HG02588 (cell line): Measurements from ENCODE around the gene RYR2.
"Not testable (repeated sequence)": the region's sequence is repeated elsewhere in the genome, so short reads cannot be mapped to it uniquely, and the experiment has no call there.

Experiments used
- ATAC-seq: cut with Tn5 transposase; IDR thresholded peaks from one replicate; pipeline ENCODE4 v1.9.1; 2021; ENCODE audit warnings: mild to moderate bottlenecking, moderate library complexity; ENCODE audit not compliant: unreplicated experiment

RYR2 gene

DNA sequence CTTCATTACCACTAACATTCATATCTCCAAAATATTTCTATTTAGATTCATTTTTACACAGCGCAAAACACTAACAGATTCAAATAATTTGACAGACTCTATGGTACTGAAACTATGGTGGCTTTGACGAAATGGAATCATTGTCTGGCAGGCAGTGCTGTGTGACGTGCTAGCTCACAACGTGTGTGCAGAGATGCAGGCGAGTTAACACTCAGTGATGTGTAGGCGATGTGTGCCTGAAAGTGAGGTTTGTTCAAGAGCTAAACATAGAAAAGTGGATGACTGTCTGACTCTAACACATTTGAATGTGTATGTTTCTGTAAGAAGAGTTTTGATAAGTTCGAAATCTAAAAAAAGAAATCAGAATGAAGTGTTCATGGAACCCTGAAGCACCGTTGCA is 97.7 kb downstream of the RYR2 start:
- no peak for ATAC-seq

DNA sequence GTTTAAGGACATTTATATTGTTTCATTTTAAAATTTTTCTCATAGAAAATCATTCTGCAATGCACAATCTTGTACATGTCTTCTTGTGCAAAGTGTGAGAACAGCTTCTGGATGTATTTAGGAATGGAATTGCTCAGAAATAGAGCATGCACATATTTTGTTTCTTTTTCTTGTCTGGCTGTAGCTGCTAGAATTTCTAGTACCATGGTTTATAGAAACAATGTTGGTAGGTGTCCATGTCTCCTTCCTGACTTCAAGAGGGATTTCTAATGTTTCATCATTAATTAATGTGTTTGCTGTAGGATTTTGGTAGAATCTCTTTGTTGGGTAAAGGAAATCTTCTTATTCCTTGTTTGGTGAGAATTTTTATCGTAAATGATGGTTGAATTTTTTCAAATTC is 99.0 kb downstream of the RYR2 start:
- no peak for ATAC-seq

DNA sequence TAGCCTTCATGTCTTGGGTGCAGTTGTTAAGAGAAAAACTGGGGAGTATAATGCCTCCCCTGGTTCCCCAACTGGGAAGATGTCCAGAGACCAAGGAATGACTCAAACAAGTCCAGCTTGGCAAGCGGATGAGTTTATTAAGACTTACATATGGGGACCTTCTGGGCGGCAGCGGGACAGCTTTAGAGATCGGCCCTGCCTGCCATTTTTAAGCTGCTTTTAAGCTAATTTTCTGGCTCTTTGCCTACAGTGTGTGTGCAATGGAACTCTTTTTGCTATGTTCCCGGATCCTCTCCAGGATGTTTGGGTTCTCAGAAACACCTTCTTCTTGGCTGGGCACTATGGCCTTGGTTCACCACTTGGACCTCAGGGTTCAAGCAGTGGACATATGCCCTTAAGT is 99.5 kb downstream of the RYR2 start:
- ATAC-seq = no peak

DNA sequence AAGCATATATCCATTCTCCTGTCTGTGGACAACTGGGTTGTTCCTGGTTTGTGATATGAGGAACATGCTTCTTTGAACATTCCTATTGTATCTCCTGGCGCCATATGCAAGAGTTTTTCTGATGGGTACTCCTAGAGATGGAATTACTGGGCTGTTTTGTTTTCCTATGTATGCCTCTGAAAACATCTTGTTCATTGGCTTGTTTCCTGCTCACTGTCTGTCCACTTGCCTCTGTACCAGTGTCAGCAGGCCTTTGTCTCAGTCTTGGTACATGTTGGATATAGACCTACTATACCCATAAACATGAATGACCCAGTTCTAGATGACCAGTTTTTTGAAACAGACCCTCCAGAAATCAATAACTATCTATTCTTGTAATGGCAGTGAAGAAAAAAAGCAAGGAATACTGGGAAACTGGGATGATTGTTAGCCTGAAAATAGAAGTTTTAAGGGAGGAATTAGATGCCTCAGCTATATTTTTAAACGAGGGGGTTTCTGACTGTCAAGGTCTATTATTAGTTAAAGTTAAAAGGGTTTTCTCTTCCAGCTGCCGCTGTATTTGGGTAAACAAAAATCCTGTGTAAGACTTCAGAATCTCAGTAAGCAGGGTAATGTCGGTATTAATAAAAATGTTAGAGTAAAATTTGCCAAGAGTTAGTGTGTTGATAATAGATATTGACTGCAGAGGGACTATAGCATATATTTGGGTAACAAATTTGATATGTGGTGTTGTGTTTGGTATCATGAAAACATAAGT is 103.6 kb downstream of the RYR2 start:
- ATAC-seq = no peak

DNA sequence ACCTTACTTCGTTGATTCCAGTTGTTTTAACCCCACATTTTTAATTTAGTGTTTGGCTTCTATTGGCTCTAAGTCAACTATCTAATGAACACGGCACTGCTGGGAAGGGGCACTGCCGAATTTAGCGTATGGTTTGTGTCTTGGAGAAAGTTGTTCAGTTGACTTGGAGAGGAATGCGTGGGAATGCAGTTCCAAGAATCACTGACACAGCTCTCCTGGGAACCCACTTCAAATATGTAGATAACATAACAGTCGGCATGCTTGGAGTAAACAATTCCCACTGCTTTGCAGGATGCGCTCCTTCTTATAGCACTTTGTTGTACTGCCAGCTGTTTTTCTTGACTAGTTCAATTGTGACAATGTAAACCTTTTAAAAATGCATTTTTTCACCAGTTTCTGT is 104.3 kb downstream of the RYR2 start:
- no peak for ATAC-seq

DNA sequence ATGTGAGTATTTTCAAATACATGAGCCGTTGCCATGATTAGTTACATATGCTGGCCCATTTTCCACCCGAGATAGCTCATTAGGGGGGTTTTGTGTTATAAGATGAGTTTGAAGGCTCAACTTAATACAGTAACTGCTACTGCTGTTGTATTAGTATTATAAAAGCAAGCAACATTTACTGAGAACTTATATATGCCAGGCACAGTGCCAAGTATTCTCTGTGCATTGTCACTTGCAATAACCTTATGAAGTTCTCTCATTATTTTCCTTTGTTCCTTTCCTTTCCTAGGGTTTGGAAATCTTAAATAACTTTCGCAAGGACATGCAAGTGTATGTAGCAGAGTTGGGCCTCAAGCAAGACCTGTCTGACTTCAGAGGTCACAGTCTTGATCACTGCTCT is 107.9 kb downstream of the RYR2 start:
- no peak for ATAC-seq

DNA sequence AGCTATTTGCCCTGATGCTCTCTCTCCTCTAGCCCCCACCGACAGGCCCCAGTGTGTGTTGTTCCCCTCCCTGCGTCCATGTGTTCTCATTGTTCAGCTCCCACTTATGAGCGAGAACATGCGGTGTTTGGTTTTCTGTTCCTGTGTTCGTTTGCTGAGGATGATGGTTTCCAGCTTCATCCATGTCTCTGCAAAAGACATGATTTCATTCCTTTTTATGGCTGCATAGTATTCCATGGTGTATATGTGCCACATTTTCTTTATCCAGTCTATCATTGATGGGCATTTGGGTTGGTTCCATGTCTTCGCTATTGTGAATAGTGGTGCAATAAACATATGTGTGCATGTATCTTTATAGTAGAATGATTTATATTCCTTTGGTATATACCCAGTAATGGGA is 110.0 kb downstream of the RYR2 start:
- not testable (repeated sequence) for ATAC-seq

DNA sequence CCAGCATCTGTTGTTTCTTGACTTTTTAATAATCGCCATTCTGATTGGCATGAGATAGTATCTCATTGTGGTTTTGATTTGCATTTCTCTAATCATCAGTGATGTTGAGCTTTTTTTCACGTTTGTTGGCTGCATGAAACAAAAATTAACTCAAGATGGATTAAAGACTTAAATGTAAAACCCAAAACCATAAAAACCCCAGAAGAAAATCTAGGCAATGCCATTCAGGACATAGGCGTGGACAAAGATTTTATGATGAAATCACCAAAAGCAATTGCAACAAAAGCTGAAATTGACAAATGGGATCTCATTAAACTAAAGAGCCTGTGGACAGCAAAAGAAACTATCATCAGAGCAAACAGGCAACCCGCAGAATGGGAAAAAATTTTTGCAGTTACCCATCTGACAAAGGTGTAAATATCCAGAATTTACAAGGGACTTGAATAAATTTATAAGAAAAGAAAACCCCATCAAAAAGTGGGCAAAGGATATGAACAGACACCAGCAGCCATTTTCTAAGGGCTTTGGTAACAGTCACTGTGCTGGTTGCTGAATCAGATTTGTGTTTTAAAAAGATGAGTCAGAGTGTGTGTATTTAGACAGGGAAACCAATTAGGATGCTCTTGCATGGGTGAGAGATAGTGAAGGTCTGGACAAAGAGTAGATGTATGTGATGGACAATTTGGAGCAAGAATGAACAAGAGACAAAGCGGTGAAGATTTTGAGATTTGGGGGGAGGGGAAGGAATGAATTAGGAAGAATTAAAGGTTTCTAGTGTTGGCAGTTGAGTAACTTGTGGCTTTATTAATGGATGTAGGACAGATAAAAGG is 110.7 kb downstream of the RYR2 start:
- ATAC-seq = no peak

DNA sequence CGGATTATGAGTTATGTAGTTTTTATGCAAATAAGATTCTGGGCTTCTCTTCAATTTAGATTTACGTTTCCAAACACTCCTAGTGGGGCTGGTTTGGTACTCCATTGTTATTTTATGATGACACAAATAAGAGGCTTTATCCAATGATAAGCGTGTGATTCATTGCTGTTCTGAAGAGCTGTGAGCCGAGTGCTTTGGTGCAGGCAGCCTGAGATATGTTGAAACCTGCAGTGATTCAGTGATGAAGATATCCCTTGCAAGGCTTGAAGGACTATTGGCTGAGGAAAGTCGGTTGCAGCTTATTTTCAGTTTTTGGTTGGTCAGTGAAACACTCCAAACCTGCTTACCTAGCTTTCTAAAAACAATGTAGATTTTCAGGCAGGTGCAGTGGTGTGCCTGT is 112.2 kb downstream of the RYR2 start:
- ATAC-seq = no peak

DNA sequence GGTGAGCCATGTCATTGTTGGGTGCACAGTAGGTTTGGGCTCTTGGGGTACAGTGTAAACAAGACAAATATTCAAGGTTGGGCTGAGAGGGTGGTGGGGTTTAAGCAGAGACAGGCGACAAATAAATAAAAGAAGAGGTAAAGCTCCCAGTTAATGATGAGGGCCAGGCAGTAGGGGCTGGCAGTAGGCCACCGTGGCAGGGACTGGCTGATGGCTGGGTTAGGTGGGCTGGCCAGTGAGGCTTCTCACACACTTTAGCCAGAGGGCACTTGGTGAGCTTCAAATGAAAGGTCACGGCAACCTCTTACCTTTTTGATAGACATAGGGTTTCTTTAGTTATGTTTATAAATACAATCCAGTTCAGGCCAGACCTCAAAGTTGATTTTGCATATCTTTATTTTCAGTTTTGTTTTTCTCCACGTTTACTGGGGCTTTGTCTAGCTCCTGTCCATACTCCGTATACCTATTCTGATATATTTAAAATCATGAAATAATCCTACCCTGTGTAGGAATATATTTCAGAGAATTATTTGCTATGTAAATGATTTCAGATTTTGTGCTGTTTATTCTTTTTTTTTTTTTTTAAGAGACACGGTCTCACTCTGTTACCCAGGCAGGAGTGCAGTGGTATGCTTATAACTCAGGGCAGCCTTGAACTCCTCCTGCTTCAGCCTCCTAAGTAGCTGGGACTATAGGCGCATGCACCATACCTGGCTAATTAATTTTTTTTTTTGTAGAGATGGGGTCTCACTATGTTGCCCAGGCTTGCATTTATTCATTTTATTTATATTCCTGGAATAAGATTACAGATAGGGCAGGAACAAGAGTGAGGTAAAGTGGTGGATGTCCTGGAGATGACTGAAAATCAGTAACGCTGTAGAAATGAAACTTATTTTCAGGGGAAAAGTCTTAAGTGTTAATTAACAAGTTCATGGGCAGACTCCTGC is 122.7 kb downstream of the RYR2 start:
- ATAC-seq = no peak

DNA sequence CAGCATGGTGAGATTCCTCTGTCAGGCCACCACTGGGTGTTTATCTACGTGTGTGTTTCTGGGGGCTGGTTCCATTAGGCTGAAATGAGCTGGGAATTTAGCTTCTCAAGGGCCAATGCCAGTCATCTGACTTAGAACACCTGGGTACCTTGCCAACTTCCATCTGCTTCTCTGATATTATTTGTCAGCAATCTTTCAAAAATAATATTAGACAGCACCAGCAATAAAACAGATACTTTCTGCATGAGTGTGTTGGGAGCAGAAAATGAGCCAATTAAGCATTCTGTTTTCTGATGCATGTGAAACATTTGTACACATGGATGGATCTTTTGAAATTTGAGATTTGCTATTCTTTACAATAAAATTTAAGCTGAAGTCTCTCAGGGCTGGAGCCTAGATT is 124.1 kb downstream of the RYR2 start:
- ATAC-seq = no peak

DNA sequence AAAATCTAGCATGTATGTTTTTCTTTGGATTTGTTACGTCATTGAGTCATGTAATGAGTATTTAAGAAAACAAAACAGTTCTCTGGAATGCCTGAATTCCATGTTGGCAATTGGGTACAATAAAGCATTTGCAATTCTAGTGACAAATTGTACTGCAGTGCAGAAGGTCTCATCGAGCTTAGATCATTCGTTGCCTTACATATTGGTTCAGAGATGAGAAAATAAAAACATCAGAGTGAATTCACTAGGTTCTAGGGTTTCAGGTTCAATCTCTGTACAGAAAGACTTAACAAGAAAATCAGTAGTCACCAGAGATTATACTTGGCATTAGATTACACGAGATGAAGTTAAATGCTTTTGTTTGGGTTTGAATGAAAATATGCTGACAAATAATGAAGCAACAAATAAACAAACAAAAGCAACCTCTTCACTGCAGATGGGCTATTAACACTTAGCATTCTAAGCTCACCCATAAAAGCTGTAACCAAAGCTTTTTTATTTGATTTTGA is 124.7 kb downstream of the RYR2 start:
- ATAC-seq = no peak

DNA sequence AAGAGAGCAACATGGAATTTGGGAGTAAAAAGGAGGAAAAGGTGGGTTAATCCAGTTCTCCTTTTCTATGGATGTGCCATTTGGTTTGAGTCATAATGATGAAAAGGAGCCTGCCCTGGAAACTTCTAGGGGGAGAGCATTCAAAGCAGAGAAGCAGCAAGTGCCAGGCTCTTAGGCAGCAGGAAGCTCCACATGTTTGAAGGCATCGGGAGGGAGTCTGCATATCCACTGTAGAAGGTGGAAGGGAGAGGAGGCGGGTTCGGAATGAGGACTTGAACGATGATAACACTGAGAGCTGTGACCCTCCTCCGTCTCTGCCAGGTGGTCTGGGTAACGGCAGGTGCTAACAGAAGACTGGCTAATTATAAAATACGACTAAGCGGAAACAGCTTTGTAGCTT is 128.2 kb downstream of the RYR2 start:
- ATAC-seq = no peak

DNA sequence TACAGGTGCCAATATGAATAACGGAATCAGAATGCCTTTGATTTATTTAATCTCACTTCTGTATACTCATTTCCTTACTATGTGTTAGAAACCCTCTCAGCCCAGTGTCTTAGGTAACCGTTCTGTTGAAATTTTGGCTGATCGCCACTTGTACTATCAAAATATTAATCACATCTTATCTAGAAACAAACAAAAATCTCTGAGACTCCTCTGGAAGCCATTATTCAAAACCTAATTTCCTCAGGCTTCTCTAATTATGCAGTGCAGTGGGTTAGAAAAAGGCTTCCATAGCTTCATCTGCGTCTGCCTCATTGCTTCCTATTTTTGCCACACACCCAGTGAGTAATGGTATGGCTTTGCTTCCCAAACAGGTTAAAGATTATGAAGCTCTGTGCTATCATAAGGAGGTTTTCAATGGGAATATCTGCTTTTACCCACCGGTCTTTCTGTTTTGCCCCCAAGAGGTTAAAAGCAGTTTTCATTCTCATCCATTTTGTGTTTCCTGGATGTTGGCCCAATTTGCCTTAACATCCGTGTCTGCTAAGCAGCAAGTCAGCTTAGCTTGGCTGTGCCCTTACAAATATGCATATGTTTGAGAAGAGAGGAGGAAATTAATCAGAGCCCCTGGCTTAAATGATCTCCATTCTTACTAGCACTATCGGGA is 129.6 kb downstream of the RYR2 start:
- no peak for ATAC-seq

DNA sequence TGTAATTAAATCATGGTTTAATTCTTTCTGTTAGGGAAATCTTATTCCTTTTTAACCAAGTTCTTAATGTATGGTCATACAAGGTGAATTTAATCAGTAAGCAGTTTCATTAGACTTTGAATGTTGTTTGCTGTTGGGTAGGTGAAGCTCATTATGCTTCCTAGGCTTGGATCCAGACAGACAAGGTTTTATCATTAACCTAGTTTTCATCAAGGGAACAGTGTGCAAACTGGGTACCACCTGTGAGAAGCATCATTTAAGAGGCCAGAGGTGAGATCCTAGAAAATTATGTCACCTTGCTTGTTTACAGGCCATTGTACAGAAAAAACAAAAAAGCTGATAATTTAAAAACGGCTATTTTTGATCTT is 130.1 kb downstream of the RYR2 start:
- no peak for ATAC-seq

DNA sequence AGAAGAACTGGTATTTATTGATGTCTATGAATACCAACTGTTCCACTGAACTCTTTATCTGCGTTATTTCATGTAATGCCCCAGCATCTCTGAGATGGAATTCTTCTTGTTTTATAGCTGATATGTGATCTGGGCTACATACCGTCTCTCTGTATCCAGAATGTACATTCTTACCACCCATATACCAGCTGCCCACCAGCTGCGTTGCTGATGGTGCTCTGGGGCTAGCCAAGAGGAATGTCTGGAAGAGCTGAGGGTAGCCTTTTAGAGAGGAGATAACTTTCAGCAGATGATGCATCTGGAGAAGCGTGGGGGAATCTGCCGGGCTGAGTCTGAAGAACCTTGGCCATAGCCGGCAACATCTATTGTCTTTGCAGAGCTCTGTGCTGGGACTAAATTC is 137.5 kb downstream of the RYR2 start:
- ATAC-seq = no peak

DNA sequence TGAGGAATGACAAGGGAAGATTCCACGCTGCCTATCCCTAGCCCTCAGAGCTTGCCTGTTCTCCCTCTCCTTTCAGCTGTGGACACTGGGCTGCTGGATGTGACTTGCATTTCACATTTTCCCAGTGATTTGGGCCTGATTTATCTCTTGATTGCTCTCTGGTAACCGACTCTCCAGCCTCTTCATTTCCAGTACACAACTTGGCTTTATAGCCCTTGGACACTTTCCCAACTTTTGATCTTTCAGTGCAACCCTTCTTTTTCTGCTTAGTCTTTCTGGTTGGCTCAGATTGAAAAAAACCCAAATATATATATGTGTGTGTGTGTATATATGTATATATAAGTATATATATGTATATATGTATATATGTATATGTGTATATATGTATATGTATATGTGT is 138.3 kb downstream of the RYR2 start:
- no peak for ATAC-seq

DNA sequence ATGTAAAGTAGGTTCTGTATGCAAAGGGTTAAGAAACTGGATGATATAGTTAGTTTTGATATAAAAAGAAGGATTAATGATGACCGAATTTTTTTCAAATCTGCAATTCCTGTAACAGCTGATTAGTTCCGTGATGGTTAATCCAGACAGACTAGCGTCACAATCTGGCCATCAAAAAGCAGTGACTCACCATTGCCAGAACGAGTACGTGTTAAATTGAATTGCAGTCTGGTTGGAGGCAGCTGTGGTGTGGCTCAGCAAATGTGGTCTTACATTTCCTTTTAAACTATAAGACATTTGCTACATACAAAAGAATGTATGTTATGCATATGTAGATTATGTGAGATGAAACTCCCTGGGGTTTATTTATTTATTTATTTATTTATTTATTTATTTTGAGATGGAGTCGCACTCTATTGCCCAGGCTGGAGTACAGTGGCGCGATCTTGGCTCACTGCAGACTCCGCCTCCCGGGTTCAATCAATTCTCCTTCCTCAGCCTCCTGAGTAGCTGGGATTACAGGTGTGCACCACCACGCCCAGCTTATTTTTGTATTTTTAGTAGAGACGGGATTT is 139.8 kb downstream of the RYR2 start:
- no peak for ATAC-seq

DNA sequence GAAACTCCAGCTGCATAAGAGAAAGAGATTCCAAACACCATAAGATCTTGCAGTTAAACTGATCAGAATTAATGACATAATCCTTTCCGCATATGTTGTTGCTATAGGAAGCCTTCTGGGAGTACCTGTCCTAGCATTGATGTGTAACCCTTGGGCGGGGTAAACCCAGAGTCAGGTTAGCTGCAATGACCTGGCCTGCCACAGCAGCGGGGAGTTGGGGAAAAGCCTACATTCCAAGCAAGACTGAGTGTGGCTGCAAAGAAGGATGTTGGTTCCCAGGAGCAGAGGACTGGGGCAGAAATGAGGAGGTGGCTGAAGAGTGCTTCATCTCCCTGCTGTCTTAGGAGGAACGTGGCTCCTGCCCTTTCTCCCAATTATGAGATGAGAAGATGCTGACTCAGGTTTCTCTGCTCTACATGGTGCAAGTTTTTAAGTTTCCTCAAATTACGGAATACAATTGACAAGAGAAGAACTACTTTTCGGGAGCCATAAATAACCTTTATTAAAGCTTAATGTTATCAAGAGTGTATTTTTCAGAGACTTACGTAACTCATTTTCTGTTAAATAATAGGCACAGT is 142.1 kb downstream of the RYR2 start:
- no peak for ATAC-seq

DNA sequence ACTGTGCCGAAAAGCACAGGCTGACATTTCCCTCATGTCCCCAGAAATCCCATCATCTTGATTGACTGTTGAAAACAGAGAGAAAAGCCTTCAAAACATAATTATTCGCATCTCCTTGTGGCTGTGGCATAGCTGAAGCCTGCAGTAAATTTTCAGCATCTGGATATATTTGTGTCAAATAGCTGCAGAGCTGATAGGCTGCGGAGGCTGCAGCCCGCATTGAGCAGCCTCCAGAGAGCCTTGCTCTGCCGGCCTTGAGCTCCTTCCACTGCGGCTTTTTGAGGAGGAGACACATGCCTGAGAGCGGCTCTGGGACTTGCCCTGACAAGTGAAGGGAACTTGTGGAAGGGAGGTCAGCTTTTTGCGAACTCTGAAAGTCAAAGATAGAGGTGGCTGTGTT is 144.7 kb downstream of the RYR2 start:
- ATAC-seq = no peak
